GM19025 (cell line): ENCODE results near the gene SLC25A11.

Source experiments
- ATAC-seq: cut with Tn5 transposase; IDR thresholded peaks from one replicate; pipeline ENCODE4 v1.9.1; 2021; ENCODE audit warnings: mild to moderate bottlenecking, low read depth, moderate library complexity; ENCODE audit not compliant: unreplicated experiment

Gene SLC25A11

GRCh38 chr17:4896332-4897197 is 43.3 kb downstream of the SLC25A11 start:
- no peak for ATAC-seq

GRCh38 chr17:4895657-4896331 is 44.1 kb downstream of the SLC25A11 start:
- ATAC-seq: no peak

GRCh38 chr17:4895121-4895520 is 44.7 kb downstream of the SLC25A11 start:
- ATAC-seq: no peak

- ATAC-seq: no peak
These were observed 45.9 kb downstream of the SLC25A11 start for GRCh38 chr17:4893721-4894560.

GRCh38 chr17:4893272-4893671 is 46.6 kb downstream of the SLC25A11 start:
- no peak for ATAC-seq

GRCh38 chr17:4892499-4893221 is 47.2 kb downstream of the SLC25A11 start:
- ATAC-seq: no peak

GRCh38 chr17:4891411-4892410 is 48.1 kb downstream of the SLC25A11 start:
- ATAC-seq: no peak

GRCh38 chr17:4887581-4887980 is 52.3 kb downstream of the SLC25A11 start:
- ATAC-seq: no peak
